Stomach (tissue), 4 donors: ENCODE measurements around the gene USP9X.

Experiments used
- CTCF ChIP-seq, 7 experiments: fragments of 450-650 bp in 4 of 7; fragments of 200-600 bp in 3 of 7; sonication (generic) in 3 of 7; IDR thresholded peaks; one replicate each; pipeline ENCODE4 v1.5.1; 2016 to 2019; ENCODE audit warnings: antibody characterized with exemption in 7 of 7, control low read depth in 2 of 7, mild to moderate bottlenecking in 1 of 7
- POLR2A ChIP-seq, 4 donors: fragments of 450-650 bp; IDR thresholded peaks; one replicate each; pipeline ENCODE4 v1.6.1; 2016; ENCODE audit warnings: antibody characterized with exemption in 4 of 4, control low read depth in 2 of 4, mild to moderate bottlenecking in 1 of 4, moderate library complexity in 1 of 4

GRCh38 chrX:41233988-41234387, 148.7 kb downstream of the USP9X start:
- TF ChIP-seq CTCF (IDR thresholded peaks at IDR 0.05) (no peak), POLR2A (IDR thresholded peaks at IDR 0.05) (no peak)
